CD4-positive, CD25-positive, alpha-beta regulatory T cell (primary cell): ENCODE data around the gene CAPN11. TPM values are rescaled to one million over a fixed set of nuclear protein-coding genes. Genes with fewer than 3 reads are reported as not detected.
"Not testable (repeated sequence)": the region's sequence is repeated elsewhere in the genome, so short reads cannot be mapped to it uniquely, and the experiment has no call there.

Source experiments
- ATAC-seq, 2 donors: fragments of 150-1000 bp; cut with Tn5 transposase; one replicate each; pipeline ENCODE4 v1.10.0; 2021; ENCODE audit warnings: low read depth in 2 of 2, moderate number of reproducible peaks in 2 of 2, moderate library complexity in 1 of 2
- DNase-seq, 3 donors: peaks; one replicate each; pipeline versions ENCODE4 v3.0.0 to v3.0.0-alpha.2; 2012 to 2022; ENCODE audit warnings: mixed read lengths in 1 of 3
- H3K27ac ChIP-seq: one replicate; pipeline ENCODE4 v1.7.0; 2013; ENCODE audit warnings: mild to moderate bottlenecking, low read length; ENCODE audit not compliant: insufficient read depth, poor library complexity, severe bottlenecking
- H3K27me3 ChIP-seq: one replicate; pipeline ENCODE4 v1.7.0; 2013; ENCODE audit warnings: low read length; ENCODE audit not compliant: control insufficient read depth, insufficient read depth
- H3K36me3 ChIP-seq: one replicate; pipeline ENCODE4 v1.7.0; 2013; ENCODE audit warnings: mild to moderate bottlenecking, low read length, moderate library complexity; ENCODE audit not compliant: control insufficient read depth, insufficient read depth
- H3K4me1 ChIP-seq: 2 replicates; pipeline ENCODE4 v1.7.0; 2013; ENCODE audit warnings: mild to moderate bottlenecking, low read length; ENCODE audit not compliant: insufficient read depth, control insufficient read depth, poor library complexity, severe bottlenecking
- H3K4me3 ChIP-seq: one replicate; pipeline ENCODE4 v1.7.0; 2013; ENCODE audit warnings: low read depth, mild to moderate bottlenecking, low read length, moderate library complexity
- H3K9me3 ChIP-seq, 2 experiments: 1 replicate in 1 of 2; 2 replicates in 1 of 2; pipeline ENCODE4 v1.7.0; 2013; ENCODE audit warnings: low read length in 2 of 2, mild to moderate bottlenecking in 1 of 2, moderate library complexity in 1 of 2; ENCODE audit not compliant: control insufficient read depth in 2 of 2
- H3K27ac Mint-ChIP-seq, 3 donors: one replicate each; pipeline ENCODE4 v1.8.0; 2020 to 2022; ENCODE audit warnings: mild to moderate bottlenecking in 3 of 3, mixed read lengths in 3 of 3, moderate library complexity in 2 of 3
- H3K27me3 Mint-ChIP-seq: one replicate; pipeline ENCODE4 v1.8.0; 2022; ENCODE audit warnings: mild to moderate bottlenecking, mixed read lengths
- H3K36me3 Mint-ChIP-seq: one replicate; pipeline ENCODE4 v1.8.0; 2020; ENCODE audit warnings: mixed read lengths
- H3K4me1 Mint-ChIP-seq, 4 donors: one replicate each; pipeline ENCODE4 v1.8.0; 2020 to 2022; ENCODE audit warnings: mixed read lengths in 4 of 4, mild to moderate bottlenecking in 1 of 4
- H3K4me3 Mint-ChIP-seq, 4 donors: one replicate each; pipeline ENCODE4 v1.8.0; 2020 to 2022; ENCODE audit warnings: mild to moderate bottlenecking in 4 of 4, mixed read lengths in 4 of 4, moderate library complexity in 3 of 4
- H3K9me3 Mint-ChIP-seq, 7 donors: one replicate each; pipeline ENCODE4 v1.8.0; 2020 to 2022; ENCODE audit warnings: mixed read lengths in 7 of 7, mild to moderate bottlenecking in 3 of 7, moderate library complexity in 2 of 7
- polyA plus RNA-seq, 4 donors: library from polyadenylated mRNA; unstranded; fragments of 300-500 nt; fragmentation: Illumina TruSeq; gene quantifications; one replicate each; pipeline ENCODE4 v1.2.3, GENCODE V29; 2021
- total RNA-seq: library from RNA; stranded (reverse); gene quantifications from one replicate; pipeline ENCODE4 v1.2.3, GENCODE V29; 2022

CAPN11 gene
- total and polyA plus RNA-seq, 5 donors from 2014 or later = not detected

- peaks cover 0 to under 1% (median 0%) of the 10 kb centered on the region in 7 donors for H3K9me3 Mint-ChIP-seq
- no peaks in the 10 kb centered on the region for H3K36me3 ChIP-seq
- ATAC-seq = no peak
- H3K27ac Mint-ChIP-seq = no peak overlapping the region
- peaks cover 12% of the 10 kb centered on the region for H3K4me1 ChIP-seq
- H3K27me3 Mint-ChIP-seq = peaks cover 2% of the 10 kb centered on the region
- no peaks in the 10 kb centered on the region for H3K27me3 ChIP-seq
- H3K9me3 ChIP-seq = no peaks in the 10 kb centered on the region
- peaks cover 0 to 12% (median 3%) of the 10 kb centered on the region in 4 donors for H3K4me1 Mint-ChIP-seq
- no peaks in the 10 kb centered on the region for H3K36me3 Mint-ChIP-seq
- no peak overlapping the region for H3K4me3 ChIP-seq
- no peak overlapping the region for H3K4me3 Mint-ChIP-seq
- no peak overlapping the region for H3K27ac ChIP-seq
- no peak for DNase-seq
These were observed 69.4 kb downstream of the CAPN11 start for GRCh38 chr6:44228031-44228430.

- H3K4me3 Mint-ChIP-seq = no peak overlapping the region
- Histone ChIP-seq H3K27ac (no peak overlapping the region), H3K27me3 (no peaks in the 10 kb centered on the region), H3K4me1 (peaks cover 9% of the 10 kb centered on the region), H3K4me3 (no peak overlapping the region), H3K36me3 (no peaks in the 10 kb centered on the region), H3K9me3 (no peaks in the 10 kb centered on the region)
- peaks cover 0 to 11% (median 3%) of the 10 kb centered on the region in 4 donors for H3K4me1 Mint-ChIP-seq
- H3K36me3 Mint-ChIP-seq = no peaks in the 10 kb centered on the region
- H3K27ac Mint-ChIP-seq = no peak overlapping the region
- no peaks in the 10 kb centered on the region for H3K9me3 Mint-ChIP-seq
- DNase-seq (no peak), ATAC-seq (no peak)
- H3K27me3 Mint-ChIP-seq = no peaks in the 10 kb centered on the region
These were observed 69.8 kb downstream of the CAPN11 start for GRCh38 chr6:44228433-44228832.

DNA sequence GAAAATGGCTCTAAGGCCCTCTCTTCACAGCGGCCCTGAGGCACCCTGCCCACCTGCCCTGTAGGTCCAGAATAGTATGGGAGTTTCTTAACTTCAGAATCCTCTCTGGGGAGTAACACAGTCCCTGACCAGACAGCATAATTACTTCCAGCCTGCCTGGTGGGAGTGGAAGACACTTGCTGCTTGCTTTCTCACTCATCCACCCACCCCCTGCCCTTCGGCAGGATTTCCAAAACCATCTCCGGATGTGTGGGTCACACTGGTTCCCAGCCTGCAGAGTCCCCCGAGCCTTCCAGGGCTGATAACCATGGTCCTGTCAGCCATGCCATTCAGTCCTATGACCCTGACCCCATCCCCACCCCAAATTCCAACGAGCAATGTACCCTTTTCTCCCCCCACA is 70.2 kb downstream of the CAPN11 start:
- Histone ChIP-seq H3K4me1 (peaks cover 6% of the 10 kb centered on the region), H3K36me3 (no peaks in the 10 kb centered on the region), H3K9me3 (no peaks in the 10 kb centered on the region), H3K27ac (no peak overlapping the region), H3K4me3 (no peak overlapping the region), H3K27me3 (no peaks in the 10 kb centered on the region)
- Mint-ChIP-seq H3K4me3 (no peak overlapping the region), H3K36me3 (no peaks in the 10 kb centered on the region), H3K27ac (no peak overlapping the region), H3K27me3 (no peaks in the 10 kb centered on the region), H3K4me1 (peaks cover 0 to 10% (median 3%) of the 10 kb centered on the region in 4 donors), H3K9me3 (no peaks in the 10 kb centered on the region)
- ATAC-seq (no peak), DNase-seq (no peak)

DNA sequence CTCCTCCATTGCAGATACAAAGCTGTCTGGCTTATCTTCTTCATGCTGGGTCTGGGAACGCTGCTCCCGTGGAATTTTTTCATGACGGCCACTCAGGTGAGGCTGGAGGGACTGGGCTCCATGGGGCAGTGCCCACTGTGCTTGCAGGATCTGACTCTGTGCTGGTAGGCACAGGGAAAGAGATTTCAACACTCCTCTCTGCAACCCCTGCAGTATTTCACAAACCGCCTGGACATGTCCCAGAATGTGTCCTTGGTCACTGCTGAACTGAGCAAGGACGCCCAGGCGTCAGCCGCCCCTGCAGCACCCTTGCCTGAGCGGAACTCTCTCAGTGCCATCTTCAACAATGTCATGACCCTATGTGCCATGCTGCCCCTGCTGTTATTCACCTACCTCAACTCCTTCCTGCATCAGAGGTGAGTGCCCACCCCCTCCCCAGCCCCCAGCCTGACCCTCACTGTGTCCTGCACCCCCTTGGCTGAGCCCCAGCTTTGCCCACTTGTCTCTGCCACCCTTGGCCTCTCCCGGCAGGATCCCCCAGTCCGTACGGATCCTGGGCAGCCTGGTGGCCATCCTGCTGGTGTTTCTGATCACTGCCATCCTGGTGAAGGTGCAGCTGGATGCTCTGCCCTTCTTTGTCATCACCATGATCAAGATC is 70.9 kb downstream of the CAPN11 start:
- H3K27ac ChIP-seq = no peak overlapping the region
- H3K27me3 ChIP-seq = no peaks in the 10 kb centered on the region
- Mint-ChIP-seq H3K27me3 (no peaks in the 10 kb centered on the region), H3K9me3 (no peaks in the 10 kb centered on the region), H3K36me3 (no peaks in the 10 kb centered on the region), H3K27ac (no peak overlapping the region), H3K4me1 (peaks cover 0 to 4% (median under 1%) of the 10 kb centered on the region in 4 donors), H3K4me3 (no peak overlapping the region)
- no peak for DNase-seq
- no peaks in the 10 kb centered on the region for H3K4me1 ChIP-seq
- no peaks in the 10 kb centered on the region for H3K9me3 ChIP-seq
- no peak overlapping the region for H3K4me3 ChIP-seq
- no peaks in the 10 kb centered on the region for H3K36me3 ChIP-seq
- no peak for ATAC-seq

- Mint-ChIP-seq H3K4me1 (no peaks in the 10 kb centered on the region), H3K27me3 (no peaks in the 10 kb centered on the region), H3K4me3 (no peak overlapping the region), H3K27ac (no peak overlapping the region), H3K9me3 (no peaks in the 10 kb centered on the region), H3K36me3 (no peaks in the 10 kb centered on the region)
- Histone ChIP-seq H3K4me1 (no peaks in the 10 kb centered on the region), H3K27ac (no peak overlapping the region), H3K27me3 (no peaks in the 10 kb centered on the region), H3K9me3 (no peaks in the 10 kb centered on the region), H3K36me3 (no peaks in the 10 kb centered on the region), H3K4me3 (no peak overlapping the region)
- no peak for DNase-seq
- no peak for ATAC-seq
These were observed 71.5 kb downstream of the CAPN11 start for GRCh38 chr6:44230034-44230675.

DNA sequence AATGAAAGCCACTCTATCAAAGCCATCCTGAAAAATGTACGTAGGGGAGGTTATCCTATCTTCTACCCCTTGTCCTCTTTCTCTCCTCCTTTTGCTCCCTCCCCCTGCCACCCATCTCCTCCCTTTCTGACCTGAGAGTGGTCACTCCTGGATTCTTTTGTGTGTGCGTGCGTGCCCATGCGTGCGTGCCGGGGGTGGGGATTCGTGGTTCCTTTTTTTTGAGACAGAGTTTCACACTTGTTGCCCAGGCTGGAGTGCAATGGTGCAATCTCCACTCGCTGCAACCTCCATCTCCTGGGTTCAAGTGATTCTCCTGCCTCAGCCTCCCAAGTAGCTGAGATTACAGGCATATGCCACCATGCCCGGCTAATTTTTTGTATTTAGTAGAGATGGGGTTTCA is 72.8 kb downstream of the CAPN11 start:
- not testable (repeated sequence) for H3K4me1 ChIP-seq, H3K9me3 Mint-ChIP-seq, H3K27ac ChIP-seq, H3K27ac Mint-ChIP-seq, H3K4me1 Mint-ChIP-seq, H3K27me3 ChIP-seq, H3K36me3 Mint-ChIP-seq, H3K4me3 ChIP-seq, H3K9me3 ChIP-seq, H3K27me3 Mint-ChIP-seq, H3K4me3 Mint-ChIP-seq, H3K36me3 ChIP-seq, ATAC-seq, DNase-seq

DNA sequence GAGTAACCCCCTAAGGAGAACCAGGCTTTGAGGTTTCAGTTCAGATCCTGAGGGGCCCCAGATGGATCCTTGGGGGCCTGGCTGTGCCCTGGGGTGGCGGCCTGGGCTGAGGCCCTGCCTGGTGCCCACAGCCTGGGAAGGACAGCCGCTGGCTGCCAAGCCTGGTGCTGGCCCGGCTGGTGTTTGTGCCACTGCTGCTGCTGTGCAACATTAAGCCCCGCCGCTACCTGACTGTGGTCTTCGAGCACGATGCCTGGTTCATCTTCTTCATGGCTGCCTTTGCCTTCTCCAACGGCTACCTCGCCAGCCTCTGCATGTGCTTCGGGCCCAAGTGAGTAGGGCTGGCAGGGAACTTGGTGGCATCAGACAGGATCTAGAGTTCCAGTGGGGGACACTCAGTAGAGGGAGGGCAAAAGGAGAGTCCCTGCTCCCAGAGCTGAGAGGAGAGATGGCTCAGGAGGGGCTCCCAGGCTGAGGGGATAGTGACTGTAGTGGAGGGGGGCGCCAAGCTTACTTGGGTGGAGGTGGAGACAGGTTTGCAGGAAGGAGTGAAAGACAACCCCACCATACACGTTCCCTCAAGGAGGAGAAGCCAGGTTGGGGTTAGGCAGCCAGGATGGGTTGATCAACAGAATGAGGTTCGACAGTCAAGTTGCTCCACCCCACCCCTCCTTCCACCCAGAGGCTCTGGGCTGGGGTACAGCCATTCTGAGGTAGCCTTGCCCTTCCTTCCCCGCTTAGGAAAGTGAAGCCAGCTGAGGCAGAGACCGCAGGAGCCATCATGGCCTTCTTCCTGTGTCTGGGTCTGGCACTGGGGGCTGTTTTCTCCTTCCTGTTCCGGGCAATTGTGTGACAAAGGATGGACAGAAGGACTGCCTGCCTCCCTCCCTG is 74.3 kb downstream of the CAPN11 start:
- Mint-ChIP-seq H3K27me3 (no peaks in the 10 kb centered on the region), H3K36me3 (no peaks in the 10 kb centered on the region), H3K4me3 (no peak overlapping the region), H3K4me1 (peaks cover 0 to 6% (median 4%) of the 10 kb centered on the region in 4 donors), H3K9me3 (no peaks in the 10 kb centered on the region), H3K27ac (peak overlapping the region in 1 of 3 donors; percentile 89)
- H3K9me3 ChIP-seq = no peaks in the 10 kb centered on the region
- H3K36me3 ChIP-seq = no peaks in the 10 kb centered on the region
- H3K27ac ChIP-seq = no peak overlapping the region
- no peaks in the 10 kb centered on the region for H3K27me3 ChIP-seq
- no peak overlapping the region for H3K4me3 ChIP-seq
- ATAC-seq (no peak), DNase-seq (no peak)
- H3K4me1 ChIP-seq = peaks cover 9% of the 10 kb centered on the region
